ENCODE data around the gene SDK2. TPM values are rescaled to one million over a fixed set of nuclear protein-coding genes. Genes with fewer than 3 reads are reported as not detected.

The SDK2 gene
- total and polyA plus RNA-seq, 2 of the 4 experiments (the other 2 are of a cell fraction), result under 0.01 to 0.03 TPM

DNA sequence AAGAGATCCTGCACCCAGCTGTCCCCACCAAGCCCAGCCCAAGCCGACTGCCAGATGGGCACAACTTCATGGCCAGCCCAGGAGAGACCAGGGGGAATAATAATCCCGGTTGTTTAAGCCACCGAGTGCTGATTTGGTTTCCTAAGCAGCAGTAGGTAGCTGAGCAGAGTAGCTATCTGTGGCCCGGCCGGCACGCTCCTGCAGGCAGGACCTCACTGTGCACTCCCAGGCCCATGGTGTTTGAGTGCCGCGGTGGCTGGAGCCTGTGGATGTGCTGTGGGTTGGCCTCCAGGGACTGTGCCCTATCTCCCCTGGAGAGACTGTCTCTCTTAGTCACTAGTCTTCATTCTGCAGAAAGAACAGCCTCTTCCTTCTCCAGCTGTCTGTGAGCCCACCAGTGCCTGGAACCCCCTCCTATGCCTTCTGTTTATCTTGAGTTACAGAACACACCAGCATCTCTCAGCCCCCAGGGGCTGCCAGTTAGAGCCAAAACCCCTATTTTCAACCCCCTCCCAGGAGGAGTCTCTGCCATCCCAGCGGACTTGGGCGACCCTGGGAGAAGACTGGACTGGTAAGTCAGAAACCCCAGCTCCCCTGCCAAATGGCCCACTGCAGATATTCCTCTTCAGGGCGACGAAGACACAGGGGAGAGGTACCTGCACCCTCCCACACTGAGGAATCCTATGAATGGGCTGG lies 152.0 kb downstream of the SDK2 start:
- dilution Hi-C loops (cut with HindIII; ENCODE audit: low sequenced_read_pairs, unreplicated experiment), result no loop called here
- BruUV-seq (replicated peaks), result no TSS peak
- CTCF ChIA-PET, result no interaction called here

More for the DNA sequence above, 152.0 kb downstream of the SDK2 start:
- no peak overlapping the region for H3K56ac ChIP-seq (ENCODE audit: extremely low read depth, insufficient read depth, low read length)
- no peak overlapping the region for H4K8ac ChIP-seq (ENCODE audit: low read depth in 2 of 2, low read length in 2 of 2)
- H4K5ac ChIP-seq (ENCODE audit: low read depth, low read length), result no peak overlapping the region
- no peak for ATAC-seq (ENCODE audit: low read depth)
- no peak for DNase-seq
- no peaks in the 10 kb centered on the region for H3K36me3 ChIP-seq (ENCODE audit: control insufficient read depth, insufficient read depth, low read length)
- H2BK15ac ChIP-seq (ENCODE audit: low read depth, low read length), result no peak overlapping the region
- no peaks in the 10 kb centered on the region for H3K4me1 ChIP-seq (ENCODE audit: control insufficient read depth, insufficient read depth, low read length)
- H2BK120ac ChIP-seq (ENCODE audit: low read depth, low read length), result no peak overlapping the region
- H4K91ac ChIP-seq (ENCODE audit: insufficient read depth, low read depth, low read length), result no peak overlapping the region
- H3K27ac ChIP-seq (ENCODE audit: insufficient read depth, low read length), result no peak overlapping the region
- no peak overlapping the region for H3K4me3 ChIP-seq (ENCODE audit: insufficient read depth, low read depth, low read length)
- no peaks in the 10 kb centered on the region for H3K9me3 ChIP-seq (ENCODE audit: control insufficient read depth, insufficient read depth, low read length)
- H3K79me1 ChIP-seq (ENCODE audit: low read depth in 1 of 2, low read length in 2 of 2), result no peaks in the 10 kb centered on the region
- TF ChIP-seq NFE2L2 (IDR thresholded peaks at IDR 0.05; ENCODE audit: low read depth, low read length) (no peak), MAZ (IDR thresholded peaks at IDR 0.05; ENCODE audit: borderline replicate concordance, low read depth, low read length) (no peak), FOS (IDR thresholded peaks at IDR 0.05; ENCODE audit: low read depth, low read length) (no peak)
- TF ChIP-seq, protein P1, sequence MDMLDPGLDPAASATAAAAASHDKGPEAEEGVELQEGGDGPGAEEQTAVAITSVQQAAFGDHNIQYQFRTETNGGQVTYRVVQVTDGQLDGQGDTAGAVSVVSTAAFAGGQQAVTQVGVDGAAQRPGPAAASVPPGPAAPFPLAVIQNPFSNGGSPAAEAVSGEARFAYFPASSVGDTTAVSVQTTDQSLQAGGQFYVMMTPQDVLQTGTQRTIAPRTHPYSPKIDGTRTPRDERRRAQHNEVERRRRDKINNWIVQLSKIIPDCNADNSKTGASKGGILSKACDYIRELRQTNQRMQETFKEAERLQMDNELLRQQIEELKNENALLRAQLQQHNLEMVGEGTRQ (IDR thresholded peaks at IDR 0.05; ENCODE audit: low read depth, low read length), result no peak
- no peak overlapping the region for H3K4me2 ChIP-seq (ENCODE audit: low read depth, low read length)
- POLR2A ChIA-PET (ENCODE audit: unreplicated experiment), result no interaction called here
- no peaks in the 10 kb centered on the region; the same call in 1 of the 2 replicates for H3K27me3 ChIP-seq (ENCODE audit: control insufficient read depth, insufficient read depth, low read length)
- no peaks in the 10 kb centered on the region for H3K9me1 ChIP-seq (ENCODE audit: insufficient read depth, low read length)
- H3K14ac ChIP-seq (replicated peaks; ENCODE audit: low read depth, low read length), result no peak overlapping the region
- peak overlapping the region; percentile 63 for H2AFZ ChIP-seq (replicated peaks; ENCODE audit: low read length, poor library complexity)
- H2AK9ac ChIP-seq (replicated peaks; ENCODE audit: low read depth, low read length, poor library complexity), result no peak overlapping the region
- in situ Hi-C loops (cut with MboI; ENCODE audit: low sequenced_read_pairs), result no loop called here
- H2BK20ac ChIP-seq (ENCODE audit: low read depth, low read length), result no peak overlapping the region
- H3K18ac ChIP-seq (ENCODE audit: low read depth, low read length), result no peak overlapping the region
- no peak overlapping the region for H3K4ac ChIP-seq (ENCODE audit: low read depth, low read length)
- no peak overlapping the region for H2BK5ac ChIP-seq (ENCODE audit: low read depth, low read length, poor library complexity, severe bottlenecking)
- WGBS, 2 experiments (ENCODE audit: extremely low coverage in 2 of 2, insufficient read length in 1 of 2), result 47% methylated on average over 2 of the region's 12 CpGs; no CpG with 5 or more reads in 1 of the 2 experiments
- no peaks in the 10 kb centered on the region for H4K20me1 ChIP-seq (ENCODE audit: insufficient read depth, low read length)
- intact Hi-C loops (cut with micrococcal nuclease), result no loop called here
- H2AK5ac ChIP-seq (ENCODE audit: low read depth, low read length), result no peak overlapping the region
- H3K9ac ChIP-seq (ENCODE audit: low read depth, low read length), result no peak overlapping the region
- no peak overlapping the region for H3K23ac ChIP-seq (ENCODE audit: low read depth, low read length)
